ENCODE measurements around the gene PLOD2.

Gene PLOD2

GRCh38 chr3:146153429-146153828 is 7.6 kb downstream of the PLOD2 start:
- no peaks in the 10 kb centered on the region for H3K9me3 Mint-ChIP-seq
- H3K4me3 Mint-ChIP-seq = no peak overlapping the region
- H3K4me1 Mint-ChIP-seq = no peaks in the 10 kb centered on the region
- H3K27me3 Mint-ChIP-seq = no peaks in the 10 kb centered on the region
- H3K27ac Mint-ChIP-seq (ENCODE audit: low read depth) = no peak overlapping the region
- no peak for ATAC-seq (replicated peaks; ENCODE audit: extremely low read depth, poor library complexity, severe bottlenecking)
- no peak for DNase-seq (ENCODE audit: low spot score in 2 of 2)
- no peaks in the 10 kb centered on the region for H3K36me3 Mint-ChIP-seq (ENCODE audit: insufficient read depth)

- Mint-ChIP-seq H3K4me1 (no peaks in the 10 kb centered on the region), H3K4me3 (no peak overlapping the region), H3K36me3 (ENCODE audit: insufficient read depth) (no peaks in the 10 kb centered on the region), H3K9me3 (no peaks in the 10 kb centered on the region), H3K27me3 (no peaks in the 10 kb centered on the region), H3K27ac (ENCODE audit: low read depth) (no peak overlapping the region)
- ATAC-seq (replicated peaks; ENCODE audit: extremely low read depth, poor library complexity, severe bottlenecking) = no peak
- no peak for DNase-seq (ENCODE audit: low spot score in 2 of 2)
These were observed 8.2 kb downstream of the PLOD2 start for GRCh38 chr3:146152834-146153233.

- H3K27ac Mint-ChIP-seq (ENCODE audit: low read depth) = no peak overlapping the region
- DNase-seq (ENCODE audit: low spot score in 2 of 2) = no peak
These were observed 12.5 kb downstream of the PLOD2 start for GRCh38 chr3:146148468-146148931.

GRCh38 chr3:146145642-146146041 is 15.3 kb downstream of the PLOD2 start:
- no peak overlapping the region for H3K4me3 Mint-ChIP-seq
- no peaks in the 10 kb centered on the region for H3K36me3 Mint-ChIP-seq (ENCODE audit: insufficient read depth)
- no peak for DNase-seq (ENCODE audit: low spot score in 2 of 2)
- H3K9me3 Mint-ChIP-seq = no peaks in the 10 kb centered on the region
- no peak for ATAC-seq (replicated peaks; ENCODE audit: extremely low read depth, poor library complexity, severe bottlenecking)
- H3K4me1 Mint-ChIP-seq = no peaks in the 10 kb centered on the region
- peaks cover 11% of the 10 kb centered on the region for H3K27me3 Mint-ChIP-seq
- no peak overlapping the region for H3K27ac Mint-ChIP-seq (ENCODE audit: low read depth)

More at GRCh38 chr3:146148468-146148931, 12.5 kb downstream of the PLOD2 start:
- Mint-ChIP-seq H3K36me3 (ENCODE audit: insufficient read depth) (no peaks in the 10 kb centered on the region), H3K27me3 (peaks cover 8% of the 10 kb centered on the region), H3K4me3 (no peak overlapping the region), H3K4me1 (no peaks in the 10 kb centered on the region), H3K9me3 (no peaks in the 10 kb centered on the region)
- ATAC-seq (replicated peaks; ENCODE audit: extremely low read depth, poor library complexity, severe bottlenecking) = no peak

- DNase-seq (ENCODE audit: low spot score in 2 of 2) = no peak
- H3K36me3 Mint-ChIP-seq (ENCODE audit: insufficient read depth) = no peaks in the 10 kb centered on the region
- no peak for ATAC-seq (replicated peaks; ENCODE audit: extremely low read depth, poor library complexity, severe bottlenecking)
These were observed 18.2 kb downstream of the PLOD2 start for GRCh38 chr3:146142757-146143156.

GRCh38 chr3:146139586-146140110 is 21.3 kb downstream of the PLOD2 start:
- ATAC-seq (replicated peaks; ENCODE audit: extremely low read depth, poor library complexity, severe bottlenecking) (no peak), DNase-seq (ENCODE audit: low spot score in 2 of 2) (no peak)
- Mint-ChIP-seq H3K27me3 (peaks cover 11% of the 10 kb centered on the region), H3K36me3 (ENCODE audit: insufficient read depth) (no peaks in the 10 kb centered on the region), H3K27ac (ENCODE audit: low read depth) (no peak overlapping the region), H3K4me1 (no peaks in the 10 kb centered on the region), H3K4me3 (no peak overlapping the region), H3K9me3 (peaks cover 6% of the 10 kb centered on the region)

More at GRCh38 chr3:146142757-146143156, 18.2 kb downstream of the PLOD2 start:
- peaks cover 11% of the 10 kb centered on the region for H3K27me3 Mint-ChIP-seq
- no peak overlapping the region for H3K27ac Mint-ChIP-seq (ENCODE audit: low read depth)
- no peak overlapping the region for H3K4me3 Mint-ChIP-seq
- H3K9me3 Mint-ChIP-seq = peaks cover 2% of the 10 kb centered on the region
- H3K4me1 Mint-ChIP-seq = no peaks in the 10 kb centered on the region

- H3K27me3 Mint-ChIP-seq = peaks cover 7% of the 10 kb centered on the region
- H3K27ac Mint-ChIP-seq (ENCODE audit: low read depth) = no peak overlapping the region
- ATAC-seq (replicated peaks; ENCODE audit: extremely low read depth, poor library complexity, severe bottlenecking) (no peak), DNase-seq (ENCODE audit: low spot score in 2 of 2) (no peak)
- H3K4me3 Mint-ChIP-seq = no peak overlapping the region
- no peaks in the 10 kb centered on the region for H3K36me3 Mint-ChIP-seq (ENCODE audit: insufficient read depth)
- H3K4me1 Mint-ChIP-seq = no peaks in the 10 kb centered on the region
- H3K9me3 Mint-ChIP-seq = peaks cover 6% of the 10 kb centered on the region
These were observed 22.1 kb downstream of the PLOD2 start for GRCh38 chr3:146138902-146139301.

- ATAC-seq (replicated peaks; ENCODE audit: extremely low read depth, poor library complexity, severe bottlenecking) (no peak), DNase-seq (ENCODE audit: low spot score in 2 of 2) (no peak)
- Mint-ChIP-seq H3K4me1 (no peaks in the 10 kb centered on the region), H3K27ac (ENCODE audit: low read depth) (no peak overlapping the region), H3K4me3 (no peak overlapping the region), H3K36me3 (ENCODE audit: insufficient read depth) (no peaks in the 10 kb centered on the region), H3K27me3 (no peaks in the 10 kb centered on the region), H3K9me3 (peaks cover 6% of the 10 kb centered on the region)
These were observed 24.3 kb downstream of the PLOD2 start for GRCh38 chr3:146136647-146137046.

- H3K9me3 Mint-ChIP-seq = peaks cover 12% of the 10 kb centered on the region
- no peak overlapping the region for H3K4me3 Mint-ChIP-seq
- no peak overlapping the region for H3K27ac Mint-ChIP-seq (ENCODE audit: low read depth)
- no peaks in the 10 kb centered on the region for H3K36me3 Mint-ChIP-seq (ENCODE audit: insufficient read depth)
- no peaks in the 10 kb centered on the region for H3K27me3 Mint-ChIP-seq
- ATAC-seq (replicated peaks; ENCODE audit: extremely low read depth, poor library complexity, severe bottlenecking) = no peak
- H3K4me1 Mint-ChIP-seq = no peaks in the 10 kb centered on the region
- DNase-seq (ENCODE audit: low spot score in 2 of 2) = no peak
These were observed 26.5 kb downstream of the PLOD2 start for GRCh38 chr3:146134348-146135117.

GRCh38 chr3:146133441-146133840 is 27.5 kb downstream of the PLOD2 start:
- ATAC-seq (replicated peaks; ENCODE audit: extremely low read depth, poor library complexity, severe bottlenecking) = no peak

GRCh38 chr3:146131616-146132410 is 29.2 kb downstream of the PLOD2 start:
- H3K4me3 Mint-ChIP-seq = no peak overlapping the region
- no peaks in the 10 kb centered on the region for H3K36me3 Mint-ChIP-seq (ENCODE audit: insufficient read depth)
- H3K27ac Mint-ChIP-seq (ENCODE audit: low read depth) = no peak overlapping the region
- peaks cover 8% of the 10 kb centered on the region for H3K9me3 Mint-ChIP-seq
- ATAC-seq (replicated peaks; ENCODE audit: extremely low read depth, poor library complexity, severe bottlenecking) (no peak), DNase-seq (ENCODE audit: low spot score in 2 of 2) (no peak)
- H3K27me3 Mint-ChIP-seq = no peaks in the 10 kb centered on the region
- no peaks in the 10 kb centered on the region for H3K4me1 Mint-ChIP-seq

More at GRCh38 chr3:146133441-146133840, 27.5 kb downstream of the PLOD2 start:
- Mint-ChIP-seq H3K27ac (ENCODE audit: low read depth) (no peak overlapping the region), H3K9me3 (peaks cover 14% of the 10 kb centered on the region), H3K27me3 (no peaks in the 10 kb centered on the region), H3K36me3 (ENCODE audit: insufficient read depth) (no peaks in the 10 kb centered on the region), H3K4me3 (no peak overlapping the region), H3K4me1 (no peaks in the 10 kb centered on the region)
- no peak for DNase-seq (ENCODE audit: low spot score in 2 of 2)

GRCh38 chr3:146130881-146131371 is 30.1 kb downstream of the PLOD2 start:
- no peak for ATAC-seq (replicated peaks; ENCODE audit: extremely low read depth, poor library complexity, severe bottlenecking)
- H3K4me3 Mint-ChIP-seq = no peak overlapping the region
- no peak for DNase-seq (ENCODE audit: low spot score in 2 of 2)

More at GRCh38 chr3:146130881-146131371, 30.1 kb downstream of the PLOD2 start:
- no peaks in the 10 kb centered on the region for H3K4me1 Mint-ChIP-seq
- H3K27ac Mint-ChIP-seq (ENCODE audit: low read depth) = no peak overlapping the region
- H3K27me3 Mint-ChIP-seq = no peaks in the 10 kb centered on the region
- peaks cover 8% of the 10 kb centered on the region for H3K9me3 Mint-ChIP-seq
- H3K36me3 Mint-ChIP-seq (ENCODE audit: insufficient read depth) = no peaks in the 10 kb centered on the region
